K562 (cell line): ENCODE measurements around the gene GPATCH3. TPM values are rescaled to one million over a fixed set of nuclear protein-coding genes. Genes with fewer than 3 reads are reported as not detected.

ENCODE experiments used
- ERF ChIP-seq: fragments of 450-650 bp; formaldehyde crosslinking; IDR thresholded peaks from 2 replicates; pipeline ENCODE4 v1.4.0; 2020; ENCODE audit warnings: mild to moderate bottlenecking, mixed read lengths
- MTA2 ChIP-seq: fragments of 450-650 bp; IDR thresholded peaks from 2 replicates; pipeline ENCODE4 v1.6.1; 2016; ENCODE audit warnings: low read depth
- NRF1 ChIP-seq, 2 experiments: fragments of 450-650 bp; IDR thresholded peaks in 1 of 2; conservative IDR thresholded peaks in 1 of 2; 2 replicates each; pipeline ENCODE4 v1.6.1; 2014; ENCODE audit warnings: mild to moderate bottlenecking in 2 of 2
- RFX1 ChIP-seq: fragments of 450-650 bp; IDR thresholded peaks from 2 replicates; pipeline ENCODE4 v1.6.1; 2016; ENCODE audit warnings: mild to moderate bottlenecking, moderate library complexity
- SPI1 ChIP-seq: IDR thresholded peaks from 2 replicates; pipeline ENCODE4 v1.6.1; 2011; ENCODE audit warnings: low read depth, low read length, control low read depth, borderline replicate concordance
- SREBF2 ChIP-seq: sonication (generic); formaldehyde crosslinking; IDR thresholded peaks from 2 replicates; pipeline ENCODE4 v1.4.0; 2020; ENCODE audit warnings: mild to moderate bottlenecking, missing genetic modification reagents
- SRF ChIP-seq, 2 experiments: fragments of 250-450, 450-650 bp in 1 of 2; sonication (Bioruptor Pico) in 1 of 2; sonication (generic) in 1 of 2; formaldehyde crosslinking; IDR thresholded peaks; 2 replicates each; pipeline versions ENCODE4 v1.5.0 to v1.5.1; 2020 to 2022; ENCODE audit warnings: mild to moderate bottlenecking in 1 of 2, missing genetic modification reagents in 1 of 2
- ZC3H4 ChIP-seq: sonication (generic); formaldehyde crosslinking; IDR thresholded peaks from 2 replicates; pipeline ENCODE4 v1.9.0; 2021; ENCODE audit warnings: missing genetic modification reagents, borderline replicate concordance
- ZNF140 ChIP-seq: fragments of 250-450 bp; sonication (Bioruptor Pico); IDR thresholded peaks from 2 replicates; pipeline ENCODE4 v1.8.0; 2021; ENCODE audit warnings: moderate library complexity, mild to moderate bottlenecking, inconsistent platforms
- ZNF507 ChIP-seq: conservative IDR thresholded peaks from 2 replicates; pipeline ENCODE4 v1.6.1; 2017; ENCODE audit warnings: missing genetic modification characterization, missing compliant biosample characterization
- polyA plus RNA-seq, 8 experiments: library from polyadenylated mRNA; depleted of rRNA in 4 of 8; stranded (reverse) in 5 of 8; unstranded in 3 of 8; fragments of >200 nt; fragmentation: Nextera tagmentation in 2 of 8; fragmentation: Illumina TruSeq in 1 of 8; extraction: Ambion mirVana in 2 of 8; extraction: Trizol in 1 of 8; gene quantifications; 2 replicates each; pipeline versions ENCODE4 v1.2.1 to v1.2.3, GENCODE V29; 2011 to 2014; ENCODE audit warnings: inconsistent platforms in 1 of 8, missing spikeins in 1 of 8
- total RNA-seq, 7 experiments: library from RNA; depleted of rRNA in 6 of 7; stranded (reverse); fragments of >200 nt in 6 of 7; fragmentation: Illumina TruSeq in 2 of 7; extraction: Trizol in 2 of 7; gene quantifications; 2 replicates each; pipeline versions ENCODE4 v1.2.1 to v1.2.3, GENCODE V29; 2011 to 2021; ENCODE audit warnings: low replicate concordance in 1 of 7
- TF ChIP-seq, protein P1 (sequence below): fragments of 450-650 bp; IDR thresholded peaks from 2 replicates; pipeline ENCODE4 v1.7.0; 2016; ENCODE audit warnings: borderline replicate concordance
- TF ChIP-seq, protein P2 (sequence below): fragments of 200-800 bp; sonication (Bioruptor generic); IDR thresholded peaks from 2 replicates; pipeline ENCODE4 v1.6.1; 2016; ENCODE audit warnings: missing genetic modification characterization, missing compliant biosample characterization
- TF ChIP-seq, protein P3 (sequence below): fragments of 250-450 bp; sonication (Bioruptor Pico); IDR thresholded peaks from 2 replicates; pipeline ENCODE4 v1.5.0; 2020; ENCODE audit warnings: mild to moderate bottlenecking, borderline replicate concordance
- TF ChIP-seq, protein P4 (sequence below): sonication (generic); formaldehyde crosslinking; IDR thresholded peaks from 2 replicates; pipeline ENCODE4 v1.8.0; 2022; ENCODE audit warnings: mild to moderate bottlenecking, missing genetic modification reagents, borderline replicate concordance

The GPATCH3 gene
- total and polyA plus RNA-seq, 9 of the 15 experiments (the other 6 are each of a cell fraction or from before 2014, with no cell fraction given), result 1.6 to 23.0 (median 13.3) TPM

DNA sequence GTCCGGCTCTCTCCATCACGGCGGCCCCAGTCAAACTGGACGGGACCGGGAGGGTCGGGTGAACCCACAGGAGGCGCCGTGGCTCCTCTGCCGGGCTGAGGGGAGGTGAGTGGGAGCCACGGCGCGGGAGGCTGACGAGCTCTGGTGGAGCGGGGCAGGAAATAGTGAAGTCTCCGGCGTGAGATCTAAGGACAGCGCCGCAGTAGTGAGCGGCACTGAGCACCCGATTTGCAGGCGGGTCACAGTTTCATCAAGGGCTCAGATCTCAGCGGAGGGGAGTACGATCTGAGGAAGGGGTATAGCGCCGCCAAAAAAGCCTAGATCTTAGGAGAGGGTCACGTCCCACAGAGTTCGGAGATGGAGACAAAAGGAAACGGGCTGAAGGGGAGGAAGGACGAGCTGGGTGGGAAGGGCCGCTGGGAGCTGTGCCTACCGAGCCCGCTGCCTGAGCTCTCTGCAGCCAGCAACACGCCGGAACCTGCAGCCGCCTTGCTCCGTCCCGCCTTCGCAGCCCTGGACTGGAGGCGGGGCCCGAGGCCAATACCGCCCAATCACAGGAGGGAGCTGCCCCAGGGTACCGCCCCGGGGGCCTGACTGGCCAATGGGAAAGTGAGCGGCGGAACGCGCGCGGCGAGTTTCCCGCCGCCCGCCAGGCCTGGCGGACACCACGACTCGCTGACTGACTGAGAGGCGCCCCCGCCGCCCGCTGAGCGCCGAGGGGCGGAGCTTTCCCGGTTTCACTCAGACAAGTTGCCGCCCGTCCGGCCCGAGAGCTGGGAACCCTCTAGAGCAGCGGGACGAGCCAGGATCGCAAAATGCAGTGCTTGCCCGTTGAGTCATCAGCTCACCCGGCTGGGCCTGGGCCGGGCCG is 35.4 kb downstream of the GPATCH3 start (continued):
- TF ChIP-seq, protein P1, sequence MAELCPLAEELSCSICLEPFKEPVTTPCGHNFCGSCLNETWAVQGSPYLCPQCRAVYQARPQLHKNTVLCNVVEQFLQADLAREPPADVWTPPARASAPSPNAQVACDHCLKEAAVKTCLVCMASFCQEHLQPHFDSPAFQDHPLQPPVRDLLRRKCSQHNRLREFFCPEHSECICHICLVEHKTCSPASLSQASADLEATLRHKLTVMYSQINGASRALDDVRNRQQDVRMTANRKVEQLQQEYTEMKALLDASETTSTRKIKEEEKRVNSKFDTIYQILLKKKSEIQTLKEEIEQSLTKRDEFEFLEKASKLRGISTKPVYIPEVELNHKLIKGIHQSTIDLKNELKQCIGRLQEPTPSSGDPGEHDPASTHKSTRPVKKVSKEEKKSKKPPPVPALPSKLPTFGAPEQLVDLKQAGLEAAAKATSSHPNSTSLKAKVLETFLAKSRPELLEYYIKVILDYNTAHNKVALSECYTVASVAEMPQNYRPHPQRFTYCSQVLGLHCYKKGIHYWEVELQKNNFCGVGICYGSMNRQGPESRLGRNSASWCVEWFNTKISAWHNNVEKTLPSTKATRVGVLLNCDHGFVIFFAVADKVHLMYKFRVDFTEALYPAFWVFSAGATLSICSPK, result no peak
- no peak for TF ChIP-seq ZNF140 (CRISPR knock-in tag)
- TF ChIP-seq NRF1 (conservative IDR thresholded peaks at IDR 0.05 in 1 of 2, IDR thresholded peaks at IDR 0.05 in 1 of 2), result peak; percentile 78 to 82
- TF ChIP-seq, protein P2, sequence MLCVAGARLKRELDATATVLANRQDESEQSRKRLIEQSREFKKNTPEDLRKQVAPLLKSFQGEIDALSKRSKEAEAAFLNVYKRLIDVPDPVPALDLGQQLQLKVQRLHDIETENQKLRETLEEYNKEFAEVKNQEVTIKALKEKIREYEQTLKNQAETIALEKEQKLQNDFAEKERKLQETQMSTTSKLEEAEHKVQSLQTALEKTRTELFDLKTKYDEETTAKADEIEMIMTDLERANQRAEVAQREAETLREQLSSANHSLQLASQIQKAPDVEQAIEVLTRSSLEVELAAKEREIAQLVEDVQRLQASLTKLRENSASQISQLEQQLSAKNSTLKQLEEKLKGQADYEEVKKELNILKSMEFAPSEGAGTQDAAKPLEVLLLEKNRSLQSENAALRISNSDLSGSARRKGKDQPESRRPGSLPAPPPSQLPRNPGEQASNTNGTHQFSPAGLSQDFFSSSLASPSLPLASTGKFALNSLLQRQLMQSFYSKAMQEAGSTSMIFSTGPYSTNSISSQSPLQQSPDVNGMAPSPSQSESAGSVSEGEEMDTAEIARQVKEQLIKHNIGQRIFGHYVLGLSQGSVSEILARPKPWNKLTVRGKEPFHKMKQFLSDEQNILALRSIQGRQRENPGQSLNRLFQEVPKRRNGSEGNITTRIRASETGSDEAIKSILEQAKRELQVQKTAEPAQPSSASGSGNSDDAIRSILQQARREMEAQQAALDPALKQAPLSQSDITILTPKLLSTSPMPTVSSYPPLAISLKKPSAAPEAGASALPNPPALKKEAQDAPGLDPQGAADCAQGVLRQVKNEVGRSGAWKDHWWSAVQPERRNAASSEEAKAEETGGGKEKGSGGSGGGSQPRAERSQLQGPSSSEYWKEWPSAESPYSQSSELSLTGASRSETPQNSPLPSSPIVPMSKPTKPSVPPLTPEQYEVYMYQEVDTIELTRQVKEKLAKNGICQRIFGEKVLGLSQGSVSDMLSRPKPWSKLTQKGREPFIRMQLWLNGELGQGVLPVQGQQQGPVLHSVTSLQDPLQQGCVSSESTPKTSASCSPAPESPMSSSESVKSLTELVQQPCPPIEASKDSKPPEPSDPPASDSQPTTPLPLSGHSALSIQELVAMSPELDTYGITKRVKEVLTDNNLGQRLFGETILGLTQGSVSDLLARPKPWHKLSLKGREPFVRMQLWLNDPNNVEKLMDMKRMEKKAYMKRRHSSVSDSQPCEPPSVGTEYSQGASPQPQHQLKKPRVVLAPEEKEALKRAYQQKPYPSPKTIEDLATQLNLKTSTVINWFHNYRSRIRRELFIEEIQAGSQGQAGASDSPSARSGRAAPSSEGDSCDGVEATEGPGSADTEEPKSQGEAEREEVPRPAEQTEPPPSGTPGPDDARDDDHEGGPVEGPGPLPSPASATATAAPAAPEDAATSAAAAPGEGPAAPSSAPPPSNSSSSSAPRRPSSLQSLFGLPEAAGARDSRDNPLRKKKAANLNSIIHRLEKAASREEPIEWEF (CRISPR knock-in tag), result no peak
- no peak for TF ChIP-seq RFX1
- no peak for TF ChIP-seq ZNF507 (tag)
- no peak for TF ChIP-seq SPI1
- TF ChIP-seq SREBF2 (CRISPR knock-in tag), result no peak
- no peak for TF ChIP-seq ZC3H4
- no peak for TF ChIP-seq MTA2
- TF ChIP-seq, protein P3, sequence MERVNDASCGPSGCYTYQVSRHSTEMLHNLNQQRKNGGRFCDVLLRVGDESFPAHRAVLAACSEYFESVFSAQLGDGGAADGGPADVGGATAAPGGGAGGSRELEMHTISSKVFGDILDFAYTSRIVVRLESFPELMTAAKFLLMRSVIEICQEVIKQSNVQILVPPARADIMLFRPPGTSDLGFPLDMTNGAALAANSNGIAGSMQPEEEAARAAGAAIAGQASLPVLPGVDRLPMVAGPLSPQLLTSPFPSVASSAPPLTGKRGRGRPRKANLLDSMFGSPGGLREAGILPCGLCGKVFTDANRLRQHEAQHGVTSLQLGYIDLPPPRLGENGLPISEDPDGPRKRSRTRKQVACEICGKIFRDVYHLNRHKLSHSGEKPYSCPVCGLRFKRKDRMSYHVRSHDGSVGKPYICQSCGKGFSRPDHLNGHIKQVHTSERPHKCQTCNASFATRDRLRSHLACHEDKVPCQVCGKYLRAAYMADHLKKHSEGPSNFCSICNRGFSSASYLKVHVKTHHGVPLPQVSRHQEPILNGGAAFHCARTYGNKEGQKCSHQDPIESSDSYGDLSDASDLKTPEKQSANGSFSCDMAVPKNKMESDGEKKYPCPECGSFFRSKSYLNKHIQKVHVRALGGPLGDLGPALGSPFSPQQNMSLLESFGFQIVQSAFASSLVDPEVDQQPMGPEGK (CRISPR knock-in tag), result no peak
- TF ChIP-seq, protein P4, sequence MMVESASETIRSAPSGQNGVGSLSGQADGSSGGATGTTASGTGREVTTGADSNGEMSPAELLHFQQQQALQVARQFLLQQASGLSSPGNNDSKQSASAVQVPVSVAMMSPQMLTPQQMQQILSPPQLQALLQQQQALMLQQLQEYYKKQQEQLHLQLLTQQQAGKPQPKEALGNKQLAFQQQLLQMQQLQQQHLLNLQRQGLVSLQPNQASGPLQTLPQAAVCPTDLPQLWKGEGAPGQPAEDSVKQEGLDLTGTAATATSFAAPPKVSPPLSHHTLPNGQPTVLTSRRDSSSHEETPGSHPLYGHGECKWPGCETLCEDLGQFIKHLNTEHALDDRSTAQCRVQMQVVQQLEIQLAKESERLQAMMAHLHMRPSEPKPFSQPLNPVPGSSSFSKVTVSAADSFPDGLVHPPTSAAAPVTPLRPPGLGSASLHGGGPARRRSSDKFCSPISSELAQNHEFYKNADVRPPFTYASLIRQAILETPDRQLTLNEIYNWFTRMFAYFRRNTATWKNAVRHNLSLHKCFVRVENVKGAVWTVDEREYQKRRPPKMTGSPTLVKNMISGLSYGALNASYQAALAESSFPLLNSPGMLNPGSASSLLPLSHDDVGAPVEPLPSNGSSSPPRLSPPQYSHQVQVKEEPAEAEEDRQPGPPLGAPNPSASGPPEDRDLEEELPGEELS (CRISPR knock-in tag), result peak; percentile 87; the same call in 1 of the 2 replicates
- TF ChIP-seq SRF (CRISPR knock-in tag; IDR thresholded peaks at IDR 0.05), result peak in 1 of 2 experiments; percentile 70; a peak in 1 of 4 replicates
- no peak for TF ChIP-seq ERF (CRISPR knock-in tag)
